BJ (cell line): Measurements from ENCODE around the gene ZKSCAN1. TPM values are rescaled to one million over a fixed set of nuclear protein-coding genes. Genes with fewer than 3 reads are reported as not detected.

Experiments used
- CTCF ChIA-PET: fragments of 350-600 bp; formaldehyde crosslinking; extraction: SDS; loops from one replicate; lab custom pipeline; 2021; ENCODE audit warnings: antibody characterized with exemption, inconsistent platforms; lab: Yijun Ruan, JAX
- POLR2A ChIA-PET: fragments of 300-600 bp; sonication (Branson Sonifier 250); formaldehyde crosslinking; extraction: SDS; loops from one replicate; lab custom pipeline; 2021; ENCODE audit warnings: antibody characterized with exemption; lab: Charles Lee
- DNase-seq: peaks from one replicate; pipeline ENCODE4 v3.0.0-alpha.2; 2011; ENCODE audit warnings: low read depth
- H3K27me3 ChIP-seq: 2 replicates; pipeline ENCODE4 v1.6.0; 2011; ENCODE audit warnings: low read length; ENCODE audit not compliant: control insufficient read depth, insufficient read depth
- H3K36me3 ChIP-seq: 2 replicates; pipeline ENCODE4 v1.5.1; 2011; ENCODE audit warnings: low read length; ENCODE audit not compliant: control insufficient read depth, insufficient read depth
- H3K4me3 ChIP-seq: 2 replicates; pipeline ENCODE4 v1.5.1; 2011; ENCODE audit warnings: low read depth, mild to moderate bottlenecking, control low read depth, low read length
- CTCF ChIP-seq: IDR thresholded peaks from 2 replicates; pipeline ENCODE4 v1.5.1; 2011; ENCODE audit warnings: low read depth, mild to moderate bottlenecking, control low read depth, inconsistent platforms, low read length, moderate library complexity; ENCODE audit not compliant: insufficient read depth
- polyA plus RNA-seq: library from polyadenylated mRNA; depleted of rRNA; stranded (reverse); fragments of >200 nt; gene quantifications from 2 replicates; pipeline ENCODE4 v1.2.3, GENCODE V29; 2011

Gene ZKSCAN1
- polyA plus RNA-seq, 1 experiment: 24.5 TPM

- Histone ChIP-seq H3K4me3 (no peak overlapping the region), H3K36me3 (peaks cover 58% of the 10 kb centered on the region), H3K27me3 (no peaks in the 10 kb centered on the region)
- no peak for TF ChIP-seq CTCF
- ChIA-PET POLR2A (no interaction called here), CTCF (no interaction called here)
- DNase-seq: no peak
Measured at GRCh38 chr7:100072462-100072861, 57.1 kb downstream of the ZKSCAN1 start.

DNA sequence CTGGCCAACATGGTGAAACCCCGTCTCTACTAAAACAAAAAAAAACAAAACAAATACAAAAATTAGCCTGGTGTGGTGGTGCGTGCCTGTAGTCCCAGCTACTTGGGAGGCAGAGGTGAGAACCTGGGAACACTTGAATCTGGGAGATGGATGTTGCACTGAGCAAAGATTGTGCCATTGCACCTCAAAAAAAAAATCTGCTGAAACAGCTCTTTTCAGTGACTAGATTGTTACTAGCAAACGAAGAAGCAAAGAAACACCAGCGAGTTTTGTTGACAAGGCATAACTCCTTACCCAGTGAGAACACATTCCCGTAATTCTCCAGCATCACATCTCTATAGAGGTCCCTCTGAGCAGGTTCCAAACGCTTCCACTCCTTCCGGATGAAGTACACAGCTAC lies 59.4 kb downstream of the ZKSCAN1 start:
- Histone ChIP-seq H3K4me3 (no peak overlapping the region), H3K27me3 (no peaks in the 10 kb centered on the region), H3K36me3 (peaks cover 60% of the 10 kb centered on the region)
- DNase-seq: no peak
- TF ChIP-seq CTCF: no peak
- ChIA-PET POLR2A (no interaction called here), CTCF (interaction anchor here (1.0 kb wide), 1 partner anchor 81 kb away, joined by 4 read pairs; no protein-coding TSS in a partner anchor)

- CTCF ChIA-PET: interaction anchor here (1.0 kb wide), 1 partner anchor 81 kb away, joined by 4 read pairs; no protein-coding TSS in a partner anchor
- TF ChIP-seq CTCF: no peak
- Histone ChIP-seq H3K27me3 (no peaks in the 10 kb centered on the region), H3K36me3 (peaks cover 55% of the 10 kb centered on the region), H3K4me3 (no peak overlapping the region)
- DNase-seq: no peak
- POLR2A ChIA-PET: no interaction called here
Measured at GRCh38 chr7:100075418-100075817, 60.0 kb downstream of the ZKSCAN1 start.

GRCh38 chr7:100077205-100077604 lies 61.8 kb downstream of the ZKSCAN1 start:
- no peak for TF ChIP-seq CTCF
- POLR2A ChIA-PET: no interaction called here
- CTCF ChIA-PET: no interaction called here
- DNase-seq: no peak
- Histone ChIP-seq H3K36me3 (peaks cover 39% of the 10 kb centered on the region), H3K27me3 (no peaks in the 10 kb centered on the region), H3K4me3 (no peak overlapping the region)

DNA sequence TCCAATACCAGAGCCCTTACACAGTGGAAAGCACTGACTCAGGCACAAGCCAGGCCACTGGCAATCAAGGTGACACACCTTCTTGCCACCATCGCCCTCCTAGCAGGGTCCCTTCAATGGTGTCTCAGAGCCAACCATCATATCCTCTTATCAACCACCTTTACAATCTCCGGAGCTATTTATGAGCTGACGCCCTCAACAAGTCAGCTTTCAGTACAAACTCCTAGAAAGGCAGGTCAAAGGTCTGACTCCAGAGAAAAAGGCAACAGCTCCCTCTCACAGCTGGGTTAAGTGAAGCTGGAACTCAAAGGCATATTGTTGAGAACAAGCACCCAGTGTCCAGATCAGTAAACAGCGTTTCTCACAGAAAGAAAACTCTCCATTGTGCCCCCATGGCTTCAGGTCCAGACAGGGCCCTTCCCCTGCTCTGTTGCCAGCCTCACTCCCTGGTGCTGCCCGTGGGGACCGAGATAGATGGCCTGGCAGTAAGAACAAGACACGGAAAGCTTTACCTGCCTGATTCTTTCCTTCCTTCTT lies 63.7 kb downstream of the ZKSCAN1 start:
- TF ChIP-seq CTCF: no peak
- peaks cover 26% of the 10 kb centered on the region for H3K36me3 ChIP-seq
- CTCF ChIA-PET: no interaction called here

More for the DNA sequence above, 63.7 kb downstream of the ZKSCAN1 start:
- DNase-seq: no peak
- H3K4me3 ChIP-seq: no peak overlapping the region
- POLR2A ChIA-PET: no interaction called here
- no peaks in the 10 kb centered on the region for H3K27me3 ChIP-seq
